GM23248 (cell line): ENCODE results near the gene LRBA.

ENCODE experiments used
- EZH2 ChIP-seq: fragments of 200-600 bp; sonication (generic); IDR thresholded peaks from 2 replicates; pipeline ENCODE4 v1.6.1; 2018; ENCODE audit warnings: antibody characterized with exemption, mild to moderate bottlenecking; ENCODE audit not compliant: insufficient read depth, poor library complexity, severe bottlenecking
- EZH2phosphoT487 ChIP-seq: fragments of 200-600 bp; sonication (generic); IDR thresholded peaks from 2 replicates; pipeline ENCODE4 v1.6.1; 2018; ENCODE audit warnings: antibody characterized with exemption, moderate library complexity, mild to moderate bottlenecking, low read depth; ENCODE audit not compliant: insufficient read depth

DNA sequence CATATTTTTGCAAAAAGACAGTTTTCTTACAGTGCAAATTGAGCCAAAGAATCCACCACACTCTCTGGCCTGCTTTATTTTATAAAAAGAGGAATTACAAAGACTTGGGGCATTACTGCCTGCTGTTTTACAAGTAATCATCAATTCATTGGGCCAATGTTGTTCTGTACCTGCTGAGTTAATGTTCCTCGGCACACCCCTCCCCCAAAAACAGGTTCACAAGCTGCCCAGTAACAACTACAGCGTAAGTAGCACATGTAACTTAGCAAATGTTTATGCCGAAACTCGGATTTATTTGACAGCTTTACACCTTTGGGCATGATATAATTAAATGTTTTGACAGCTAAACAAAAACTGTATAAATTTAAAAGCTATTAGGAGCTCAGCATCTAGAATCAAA is 647.8 kb downstream of the LRBA start:
- TF ChIP-seq EZH2phosphoT487: no peak
- TF ChIP-seq EZH2: no peak
